ENCODE data around the gene DNASE1L3.

DNASE1L3 gene

GRCh38 chr3:58184309-58184981 lies 26.3 kb downstream of the DNASE1L3 start:
- TF ChIP-seq POLR2AphosphoS5 (IDR thresholded peaks at IDR 0.05; ENCODE audit: low read depth, low read length) (no peak), FOXP2 (optimal IDR thresholded peaks at IDR 0.05; ENCODE audit: borderline replicate concordance, extremely low read depth, extremely low read length, insufficient read depth) (no peak), SIN3A (IDR thresholded peaks at IDR 0.05; ENCODE audit: borderline replicate concordance, insufficient read depth, low read length) (no peak)
- TF ChIP-seq, protein P1, sequence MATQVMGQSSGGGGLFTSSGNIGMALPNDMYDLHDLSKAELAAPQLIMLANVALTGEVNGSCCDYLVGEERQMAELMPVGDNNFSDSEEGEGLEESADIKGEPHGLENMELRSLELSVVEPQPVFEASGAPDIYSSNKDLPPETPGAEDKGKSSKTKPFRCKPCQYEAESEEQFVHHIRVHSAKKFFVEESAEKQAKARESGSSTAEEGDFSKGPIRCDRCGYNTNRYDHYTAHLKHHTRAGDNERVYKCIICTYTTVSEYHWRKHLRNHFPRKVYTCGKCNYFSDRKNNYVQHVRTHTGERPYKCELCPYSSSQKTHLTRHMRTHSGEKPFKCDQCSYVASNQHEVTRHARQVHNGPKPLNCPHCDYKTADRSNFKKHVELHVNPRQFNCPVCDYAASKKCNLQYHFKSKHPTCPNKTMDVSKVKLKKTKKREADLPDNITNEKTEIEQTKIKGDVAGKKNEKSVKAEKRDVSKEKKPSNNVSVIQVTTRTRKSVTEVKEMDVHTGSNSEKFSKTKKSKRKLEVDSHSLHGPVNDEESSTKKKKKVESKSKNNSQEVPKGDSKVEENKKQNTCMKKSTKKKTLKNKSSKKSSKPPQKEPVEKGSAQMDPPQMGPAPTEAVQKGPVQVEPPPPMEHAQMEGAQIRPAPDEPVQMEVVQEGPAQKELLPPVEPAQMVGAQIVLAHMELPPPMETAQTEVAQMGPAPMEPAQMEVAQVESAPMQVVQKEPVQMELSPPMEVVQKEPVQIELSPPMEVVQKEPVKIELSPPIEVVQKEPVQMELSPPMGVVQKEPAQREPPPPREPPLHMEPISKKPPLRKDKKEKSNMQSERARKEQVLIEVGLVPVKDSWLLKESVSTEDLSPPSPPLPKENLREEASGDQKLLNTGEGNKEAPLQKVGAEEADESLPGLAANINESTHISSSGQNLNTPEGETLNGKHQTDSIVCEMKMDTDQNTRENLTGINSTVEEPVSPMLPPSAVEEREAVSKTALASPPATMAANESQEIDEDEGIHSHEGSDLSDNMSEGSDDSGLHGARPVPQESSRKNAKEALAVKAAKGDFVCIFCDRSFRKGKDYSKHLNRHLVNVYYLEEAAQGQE (IDR thresholded peaks at IDR 0.05; ENCODE audit: insufficient read depth in 1 of 2, low read depth in 2 of 2, low read length in 2 of 2), result no peak

DNA sequence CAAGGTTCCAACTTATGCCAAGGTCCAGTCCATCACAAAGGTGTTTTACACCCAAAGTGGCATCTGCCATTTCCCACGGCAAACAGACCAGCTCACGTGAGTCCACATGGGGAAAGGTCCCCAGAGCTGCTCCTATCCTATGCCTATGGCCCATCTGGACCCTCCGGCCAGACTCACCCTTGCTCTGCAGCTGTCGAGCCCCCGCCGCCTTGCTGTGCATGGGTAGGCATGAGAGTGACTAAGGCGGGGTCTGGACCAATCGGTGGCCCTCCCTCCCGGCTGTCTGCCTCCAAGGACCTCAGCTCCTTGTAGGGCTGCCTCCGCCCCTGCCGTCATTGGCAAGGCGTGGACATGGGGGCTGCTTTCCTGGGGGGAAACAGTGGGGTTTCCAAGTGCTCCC lies 26.9 kb downstream of the DNASE1L3 start:
- TF ChIP-seq POLR2AphosphoS5 (IDR thresholded peaks at IDR 0.05; ENCODE audit: low read depth, low read length), result no peak
- TF ChIP-seq FOXP2 (optimal IDR thresholded peaks at IDR 0.05; ENCODE audit: borderline replicate concordance, extremely low read depth, extremely low read length, insufficient read depth), result no peak
- TF ChIP-seq TAF1 (IDR thresholded peaks at IDR 0.05; ENCODE audit: borderline replicate concordance, insufficient read depth, low read length), result no peak
- TF ChIP-seq, protein P1 (IDR thresholded peaks at IDR 0.05; ENCODE audit: insufficient read depth in 1 of 2, low read depth in 2 of 2, low read length in 2 of 2), result no peak
- no peak for TF ChIP-seq SIN3A (IDR thresholded peaks at IDR 0.05; ENCODE audit: borderline replicate concordance, insufficient read depth, low read length)

DNA sequence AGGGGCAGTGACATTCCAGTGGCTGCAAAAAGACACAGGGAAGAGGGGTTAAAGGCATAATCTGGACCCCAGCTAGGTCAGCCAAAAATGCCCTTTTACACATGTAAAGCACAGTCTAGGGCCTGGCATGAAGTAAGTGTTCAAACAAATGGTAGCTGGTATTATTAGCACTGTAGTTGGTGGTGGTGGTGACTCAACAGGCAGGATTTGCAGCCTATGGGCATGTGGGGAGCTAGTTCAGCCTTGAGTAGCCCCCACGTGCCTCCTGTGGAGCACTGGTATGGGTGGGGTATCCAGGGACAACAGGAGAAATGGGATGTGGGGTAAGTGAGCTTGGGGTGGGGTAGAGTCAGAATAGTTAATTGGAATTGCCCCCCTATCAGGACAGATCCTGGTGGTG lies 27.6 kb downstream of the DNASE1L3 start:
- TF ChIP-seq POLR2AphosphoS5 (IDR thresholded peaks at IDR 0.05; ENCODE audit: low read depth, low read length) (no peak), FOXP2 (optimal IDR thresholded peaks at IDR 0.05; ENCODE audit: borderline replicate concordance, extremely low read depth, extremely low read length, insufficient read depth) (no peak), TAF1 (IDR thresholded peaks at IDR 0.05; ENCODE audit: borderline replicate concordance, insufficient read depth, low read length) (no peak)
- TF ChIP-seq, protein P1 (IDR thresholded peaks at IDR 0.05; ENCODE audit: insufficient read depth in 1 of 2, low read depth in 2 of 2, low read length in 2 of 2), result no peak

DNA sequence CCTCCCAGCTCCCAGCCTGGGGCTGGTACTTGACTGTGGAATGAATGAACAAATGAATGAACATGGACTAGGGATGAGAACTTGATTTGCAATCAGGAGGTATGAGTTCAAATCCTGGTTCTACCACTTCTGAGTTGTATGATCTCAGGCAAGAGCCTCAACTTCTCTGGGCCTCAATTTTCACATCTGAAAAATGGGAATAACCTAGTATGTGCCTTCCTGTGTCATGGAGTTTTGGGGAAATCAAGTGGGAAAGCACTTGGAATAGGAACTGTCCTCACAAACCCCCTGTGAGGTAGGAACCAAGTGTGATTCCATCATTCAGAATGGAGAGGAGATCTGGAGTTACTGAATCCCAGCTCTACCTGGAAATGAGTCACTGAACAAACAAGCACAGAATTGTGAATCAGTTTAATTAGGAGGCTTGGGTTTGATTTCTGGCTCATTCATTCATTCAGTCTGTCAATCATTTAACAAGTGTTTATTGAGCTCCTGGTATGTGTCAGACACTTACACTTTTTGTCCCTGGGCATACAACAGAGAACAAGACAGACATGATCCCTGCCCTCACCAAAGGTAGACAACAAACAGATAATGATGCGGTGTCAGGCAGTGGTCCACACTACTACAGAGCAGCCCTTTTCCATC lies 29.7 kb downstream of the DNASE1L3 start:
- no peak for TF ChIP-seq TAF1 (IDR thresholded peaks at IDR 0.05; ENCODE audit: borderline replicate concordance, insufficient read depth, low read length)

- TF ChIP-seq POLR2AphosphoS5 (IDR thresholded peaks at IDR 0.05; ENCODE audit: low read depth, low read length) (no peak), TAF1 (IDR thresholded peaks at IDR 0.05; ENCODE audit: borderline replicate concordance, insufficient read depth, low read length) (no peak), SIN3A (IDR thresholded peaks at IDR 0.05; ENCODE audit: borderline replicate concordance, insufficient read depth, low read length) (no peak), FOXP2 (optimal IDR thresholded peaks at IDR 0.05; ENCODE audit: borderline replicate concordance, extremely low read depth, extremely low read length, insufficient read depth) (no peak)
- TF ChIP-seq, protein P1 (IDR thresholded peaks at IDR 0.05; ENCODE audit: insufficient read depth in 1 of 2, low read depth in 2 of 2, low read length in 2 of 2), result no peak
Observed at GRCh38 chr3:58180099-58180880, 30.5 kb downstream of the DNASE1L3 start.
